ENCODE data around the gene COMT. TPM values are rescaled to one million over a fixed set of nuclear protein-coding genes. Genes with fewer than 3 reads are reported as not detected.

COMT gene
- total RNA-seq, 1 experiment from 2014 or later, result 290 TPM

DNA sequence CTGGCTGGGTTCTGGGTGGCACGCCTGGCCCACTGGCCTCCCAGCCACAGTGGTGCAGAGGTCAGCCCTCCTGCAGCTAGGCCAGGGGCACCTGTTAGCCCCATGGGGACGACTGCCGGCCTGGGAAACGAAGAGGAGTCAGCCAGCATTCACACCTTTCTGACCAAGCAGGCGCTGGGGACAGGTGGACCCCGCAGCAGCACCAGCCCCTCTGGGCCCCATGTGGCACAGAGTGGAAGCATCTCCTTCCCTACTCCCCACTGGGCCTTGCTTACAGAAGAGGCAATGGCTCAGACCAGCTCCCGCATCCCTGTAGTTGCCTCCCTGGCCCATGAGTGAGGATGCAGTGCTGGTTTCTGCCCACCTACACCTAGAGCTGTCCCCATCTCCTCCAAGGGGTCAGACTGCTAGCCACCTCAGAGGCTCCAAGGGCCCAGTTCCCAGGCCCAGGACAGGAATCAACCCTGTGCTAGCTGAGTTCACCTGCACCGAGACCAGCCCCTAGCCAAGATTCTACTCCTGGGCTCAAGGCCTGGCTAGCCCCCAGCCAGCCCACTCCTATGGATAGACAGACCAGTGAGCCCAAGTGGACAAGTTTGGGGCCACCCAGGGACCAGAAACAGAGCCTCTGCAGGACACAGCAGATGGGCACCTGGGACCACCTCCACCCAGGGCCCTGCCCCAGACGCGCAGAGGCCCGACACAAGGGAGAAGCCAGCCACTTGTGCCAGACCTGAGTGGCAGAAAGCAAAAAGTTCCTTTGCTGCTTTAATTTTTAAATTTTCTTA is 27.8 kb downstream of the COMT start:
- DNase-seq (ENCODE audit: low read depth), result no peak

GRCh38 chr22:19970031-19970478 is 28.5 kb downstream of the COMT start:
- no peak for DNase-seq (ENCODE audit: low read depth)

GRCh38 chr22:19970479-19971275 is 29.1 kb downstream of the COMT start:
- peak; percentile 43 for DNase-seq (ENCODE audit: low read depth)

GRCh38 chr22:19971276-19972124 is 29.9 kb downstream of the COMT start:
- DNase-seq (ENCODE audit: low read depth), result no peak

- DNase-seq (ENCODE audit: low read depth), result no peak
Observed at GRCh38 chr22:19972251-19972650, 30.7 kb downstream of the COMT start.

DNA sequence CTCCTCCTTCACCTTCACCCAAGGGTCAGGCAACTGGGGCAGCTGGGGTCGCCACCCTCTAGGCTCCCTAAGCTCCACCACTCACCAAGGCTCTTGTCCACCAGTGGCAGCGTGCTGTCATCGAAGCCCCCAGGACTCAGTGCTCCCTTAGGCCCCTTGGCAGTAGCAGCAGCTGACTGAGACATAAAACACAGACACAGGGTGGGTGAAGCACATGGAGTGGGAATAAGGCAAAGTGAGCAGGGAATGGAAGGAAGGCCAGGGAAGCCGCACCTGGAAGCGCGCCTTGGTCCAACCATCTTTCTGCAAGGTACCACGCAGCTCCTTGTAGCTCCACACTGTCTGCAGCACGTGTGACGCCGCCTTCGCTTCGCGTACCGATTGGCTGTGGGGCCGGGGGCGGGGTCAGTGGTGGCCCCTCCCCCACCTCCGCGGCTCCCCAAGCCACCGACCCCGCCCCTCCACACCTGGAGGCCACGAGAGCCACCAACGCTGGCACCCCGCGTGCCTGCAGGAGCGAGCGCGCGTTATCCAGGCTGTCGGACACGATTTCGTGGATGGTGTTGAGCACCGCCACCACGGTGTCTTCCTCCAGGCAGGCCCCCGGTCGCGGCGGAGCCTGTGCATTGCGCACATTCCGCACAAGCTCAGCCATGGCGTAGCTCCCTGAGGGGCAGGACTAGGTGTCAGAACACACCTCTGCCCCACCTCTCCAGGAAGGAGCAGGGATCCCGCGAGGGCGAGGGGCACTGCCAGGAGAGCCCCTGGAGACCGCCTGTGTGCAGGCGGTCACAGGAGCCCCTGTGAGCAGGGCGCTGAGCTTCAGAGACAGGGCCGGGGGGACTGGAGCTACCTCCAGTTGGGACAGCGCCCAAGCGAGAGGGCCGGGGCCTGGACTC is 31.3 kb downstream of the COMT start:
- no peak for DNase-seq (ENCODE audit: low read depth)

- DNase-seq (ENCODE audit: low read depth), result no peak
Observed at GRCh38 chr22:19973551-19974267, 32.1 kb downstream of the COMT start.

DNA sequence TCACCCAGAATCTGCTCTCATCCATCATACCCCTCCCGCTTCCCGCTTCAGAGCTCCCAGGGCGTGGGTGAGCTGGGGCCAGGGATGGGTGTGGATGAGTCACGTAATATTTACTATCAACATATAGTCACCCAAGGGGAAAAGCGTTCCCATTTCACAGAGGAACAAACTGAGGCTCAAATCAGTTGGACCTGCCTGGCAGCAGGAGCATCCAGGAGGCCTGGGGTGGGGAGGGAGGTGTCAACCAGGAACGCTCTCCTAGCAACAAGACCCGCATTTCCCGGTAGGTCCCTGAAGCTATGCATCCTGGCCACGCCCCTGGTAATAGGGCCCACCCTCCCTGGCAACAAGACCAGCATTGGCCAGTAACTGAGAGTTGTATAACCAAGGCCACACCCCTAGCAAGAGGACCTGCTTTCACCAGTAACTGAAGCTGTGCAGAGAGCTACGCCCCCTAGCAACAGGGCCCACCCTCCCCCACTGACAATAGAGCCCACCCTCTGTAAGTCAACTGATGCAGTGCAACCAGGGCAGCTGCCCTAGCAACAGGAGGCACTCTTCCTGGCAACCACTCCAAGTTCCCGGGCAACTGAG is 32.8 kb downstream of the COMT start:
- DNase-seq (ENCODE audit: low read depth), result peak; percentile 37

GRCh38 chr22:19974935-19975706 is 33.5 kb downstream of the COMT start:
- no peak for DNase-seq (ENCODE audit: low read depth)

- DNase-seq (ENCODE audit: low read depth), result no peak
Observed at GRCh38 chr22:19975707-19976035, 34.1 kb downstream of the COMT start.

GRCh38 chr22:19976671-19977070 is 35.1 kb downstream of the COMT start:
- DNase-seq (ENCODE audit: low read depth), result no peak

- no peak for DNase-seq (ENCODE audit: low read depth)
Observed at GRCh38 chr22:19977296-19978243, 36.0 kb downstream of the COMT start.

GRCh38 chr22:19978748-19979147 is 37.2 kb downstream of the COMT start:
- DNase-seq (ENCODE audit: low read depth), result no peak

GRCh38 chr22:19979712-19980493 is 38.3 kb downstream of the COMT start:
- no peak for DNase-seq (ENCODE audit: low read depth)

DNA sequence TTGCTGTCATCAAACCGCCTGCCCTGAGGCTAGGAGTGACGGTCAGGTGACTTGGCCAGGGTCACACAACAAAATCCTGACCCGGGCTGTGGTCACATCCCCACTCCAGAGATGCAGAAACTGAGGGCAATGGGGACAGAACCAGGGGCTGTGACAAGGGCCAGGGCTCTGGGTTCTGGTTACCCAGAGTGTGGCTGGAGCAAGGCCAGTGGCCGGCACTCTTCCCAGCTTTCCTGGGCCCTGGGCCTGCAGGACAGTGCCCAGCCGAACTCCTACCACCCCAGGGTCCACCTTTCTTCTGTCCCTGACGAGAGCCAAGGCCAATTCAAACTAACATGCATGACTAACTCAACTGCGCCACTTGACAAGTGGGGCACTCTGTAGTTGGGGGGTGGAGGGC is 39.2 kb downstream of the COMT start:
- no peak for DNase-seq (ENCODE audit: low read depth)

DNA sequence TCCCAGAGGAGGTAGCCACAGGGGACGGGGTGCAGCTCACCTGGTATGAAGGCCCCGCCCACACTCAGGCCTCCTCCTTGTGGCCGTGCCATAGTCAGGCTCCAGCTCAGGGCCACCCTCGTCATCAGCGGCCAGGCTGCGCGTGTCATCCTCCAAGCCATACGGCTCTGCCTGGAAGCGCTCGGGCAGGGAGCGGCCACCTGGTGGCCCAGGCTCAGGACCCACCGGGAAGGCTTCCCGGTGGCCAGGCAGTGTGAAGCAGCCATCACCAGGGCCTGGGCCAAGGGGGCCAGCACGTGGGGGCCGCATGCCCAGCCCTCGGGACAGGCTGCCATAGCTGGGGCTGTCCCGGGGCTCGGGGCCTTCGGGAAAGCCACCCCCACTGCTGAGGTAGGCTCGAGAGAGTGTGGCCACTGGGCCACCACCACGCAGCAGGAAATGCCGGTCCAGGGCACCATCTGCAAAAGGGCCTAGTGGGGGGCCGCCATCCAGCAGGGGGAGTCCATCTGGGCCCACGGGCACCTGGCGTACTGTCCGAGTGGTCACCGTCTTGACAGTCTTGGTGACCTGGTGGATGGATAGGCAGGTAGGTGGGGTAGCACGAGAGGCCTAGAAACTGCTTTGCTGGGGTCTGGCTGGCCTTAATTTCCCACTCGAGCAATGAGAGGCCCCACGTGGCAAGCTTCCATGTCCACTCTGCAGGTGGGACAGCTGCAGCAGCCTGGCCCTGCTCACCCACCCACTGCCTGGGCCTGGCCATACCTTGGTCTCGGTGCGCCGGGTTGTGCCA is 39.8 kb downstream of the COMT start:
- DNase-seq (ENCODE audit: low read depth), result no peak
